ENCODE data around the gene NTMT1. TPM values are rescaled to one million over a fixed set of nuclear protein-coding genes. Genes with fewer than 3 reads are reported as not detected.
"Not testable (repeated sequence)": the region's sequence is repeated elsewhere in the genome, so short reads cannot be mapped to it uniquely, and the experiment has no call there.

NTMT1 gene
- total RNA-seq, 2 experiments from 2014 or later = 50.7 to 52.5 TPM

DNA sequence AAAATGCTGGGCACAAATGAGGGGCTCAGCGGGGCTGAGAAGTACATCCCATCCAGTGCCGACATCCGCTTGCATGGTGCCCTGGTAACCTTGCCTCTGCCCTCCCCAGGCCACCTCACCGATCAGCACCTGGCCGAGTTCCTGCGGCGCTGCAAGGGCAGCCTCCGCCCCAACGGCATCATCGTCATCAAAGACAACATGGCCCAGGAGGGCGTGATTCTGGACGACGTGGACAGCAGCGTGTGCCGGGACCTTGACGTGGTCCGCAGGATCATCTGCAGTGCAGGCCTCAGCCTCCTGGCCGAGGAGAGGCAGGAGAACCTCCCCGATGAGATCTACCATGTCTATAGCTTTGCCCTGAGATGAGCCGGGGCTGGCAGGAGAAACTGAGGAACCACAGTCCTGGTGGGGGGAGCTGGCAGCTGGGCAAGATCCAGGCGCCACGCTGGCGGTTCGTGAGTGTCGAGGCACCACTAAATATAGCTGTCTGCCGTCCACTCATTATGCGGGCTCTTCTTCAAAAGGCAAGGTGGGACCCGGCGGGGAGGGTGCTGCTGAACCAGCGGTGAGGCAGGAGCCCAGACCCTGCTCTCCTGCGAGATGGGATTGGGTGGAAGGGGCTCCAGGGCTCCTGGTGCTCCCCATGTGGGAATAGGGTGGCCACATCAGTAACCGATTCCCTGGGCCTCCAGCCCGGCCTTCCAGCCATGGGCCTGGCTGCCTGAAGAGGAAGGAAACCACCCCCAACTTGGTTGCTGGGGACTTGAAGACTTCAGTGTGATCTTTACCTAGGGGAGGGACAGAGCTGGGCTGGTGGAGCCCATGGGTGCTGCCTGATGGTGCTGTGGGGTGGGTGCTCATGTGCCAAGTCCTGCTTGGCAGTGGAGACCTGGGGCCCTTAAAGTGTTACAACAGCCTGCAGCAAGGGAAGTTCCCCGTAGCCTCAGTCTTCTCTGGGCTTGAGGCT is 9.4 kb downstream of the NTMT1 start:
- Mint-ChIP-seq H3K36me3 (ENCODE audit: low read depth) (peaks cover 75% of the 10 kb centered on the region), H3K27me3 (no peaks in the 10 kb centered on the region), H3K9me3 (no peaks in the 10 kb centered on the region), H3K4me3 (no peak overlapping the region), H3K27ac (peak overlapping the region; percentile 20), H3K4me1 (ENCODE audit: low read depth) (peaks cover 18% of the 10 kb centered on the region)
- no peak overlapping the region for H3K4me3 ChIP-seq (ENCODE audit: low read length)
- peaks cover 84% of the 10 kb centered on the region for H3K36me3 ChIP-seq (ENCODE audit: insufficient read depth, low read length)
- DNase-seq (no peak), ATAC-seq (ENCODE audit: poor library complexity) (no peak)
- CTCF ChIA-PET = no interaction called here
- no peak for TF ChIP-seq CTCF (IDR thresholded peaks at IDR 0.05)
- H3K4me1 ChIP-seq (ENCODE audit: insufficient read depth, low read length) = peaks cover 37% of the 10 kb centered on the region
- no peaks in the 10 kb centered on the region for H3K9me3 ChIP-seq (ENCODE audit: control insufficient read depth in 1 of 2, insufficient read depth in 1 of 2, low read length in 2 of 2)
- H3K27me3 ChIP-seq (ENCODE audit: control insufficient read depth in 1 of 2, insufficient read depth in 2 of 2, low read length in 2 of 2) = no peaks in the 10 kb centered on the region
- H3K27ac ChIP-seq (ENCODE audit: low read depth in 1 of 2, low read length in 2 of 2) = no peak overlapping the region
- intact Hi-C loops (cut with DNase I, micrococcal nuclease) = no loop called here
- POLR2A ChIA-PET = interaction anchor here (1.0 kb wide), 1 partner anchor 11 kb away, joined by 3 read pairs; no protein-coding TSS in a partner anchor

DNA sequence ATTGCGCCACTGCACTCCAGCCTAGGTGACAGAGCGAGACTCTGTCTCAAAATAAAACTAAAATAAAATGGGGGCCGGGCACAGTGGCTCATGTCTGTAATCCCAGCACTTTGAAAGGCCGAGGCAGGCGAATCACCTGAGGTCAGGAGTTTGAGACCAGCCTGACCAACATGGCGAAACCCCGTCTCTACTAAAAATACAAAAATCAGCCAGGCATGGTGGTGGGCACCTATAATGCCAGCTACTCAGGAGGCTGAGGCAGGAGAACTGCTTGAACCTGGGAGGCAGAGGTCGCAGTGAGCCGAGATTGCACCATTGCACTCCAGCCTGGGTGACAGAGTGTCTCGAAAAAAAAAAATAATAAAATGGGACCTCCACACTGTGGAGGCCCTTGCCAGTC is 10.4 kb downstream of the NTMT1 start:
- H3K27me3 ChIP-seq (ENCODE audit: control insufficient read depth in 1 of 2, insufficient read depth in 2 of 2, low read length in 2 of 2); H3K4me3 Mint-ChIP-seq; H3K27ac ChIP-seq (ENCODE audit: low read depth in 1 of 2, low read length in 2 of 2); intact Hi-C loops (cut with DNase I, micrococcal nuclease); H3K4me3 ChIP-seq (ENCODE audit: low read length); DNase-seq; H3K27me3 Mint-ChIP-seq; H3K27ac Mint-ChIP-seq; H3K9me3 Mint-ChIP-seq; ATAC-seq (ENCODE audit: poor library complexity); H3K9me3 ChIP-seq (ENCODE audit: control insufficient read depth in 1 of 2, insufficient read depth in 1 of 2, low read length in 2 of 2); CTCF ChIA-PET: not testable (repeated sequence)
- H3K4me1 Mint-ChIP-seq (ENCODE audit: low read depth) = peaks cover 14% of the 10 kb centered on the region
- peaks cover 77% of the 10 kb centered on the region for H3K36me3 ChIP-seq (ENCODE audit: insufficient read depth, low read length)
- POLR2A ChIA-PET = interaction anchor here (1.0 to 6.5 kb wide), 2 partner anchors 11 to 12 kb away, joined by 3 to 40 read pairs; partner anchors contain the start of gene NTMT1
- peaks cover 70% of the 10 kb centered on the region for H3K36me3 Mint-ChIP-seq (ENCODE audit: low read depth)
- H3K4me1 ChIP-seq (ENCODE audit: insufficient read depth, low read length) = peaks cover 37% of the 10 kb centered on the region

GRCh38 chr9:129637102-129637501 is 11.1 kb downstream of the NTMT1 start:
- Mint-ChIP-seq H3K4me3 (no peak overlapping the region), H3K27ac (no peak overlapping the region), H3K36me3 (ENCODE audit: low read depth) (peaks cover 63% of the 10 kb centered on the region), H3K9me3 (no peaks in the 10 kb centered on the region), H3K27me3 (no peaks in the 10 kb centered on the region), H3K4me1 (ENCODE audit: low read depth) (peaks cover 11% of the 10 kb centered on the region)
- Histone ChIP-seq H3K27ac (ENCODE audit: low read depth in 1 of 2, low read length in 2 of 2) (no peak overlapping the region), H3K36me3 (ENCODE audit: insufficient read depth, low read length) (peaks cover 72% of the 10 kb centered on the region), H3K4me1 (ENCODE audit: insufficient read depth, low read length) (peaks cover 37% of the 10 kb centered on the region), H3K27me3 (ENCODE audit: control insufficient read depth in 1 of 2, insufficient read depth in 2 of 2, low read length in 2 of 2) (no peaks in the 10 kb centered on the region), H3K4me3 (ENCODE audit: low read length) (no peak overlapping the region), H3K9me3 (ENCODE audit: control insufficient read depth in 1 of 2, insufficient read depth in 1 of 2, low read length in 2 of 2) (no peaks in the 10 kb centered on the region)
- DNase-seq (no peak), ATAC-seq (ENCODE audit: poor library complexity) (no peak)
- intact Hi-C loops (cut with DNase I, micrococcal nuclease) = no loop called here
- TF ChIP-seq CTCF (IDR thresholded peaks at IDR 0.05) = no peak
- CTCF ChIA-PET = no interaction called here
- POLR2A ChIA-PET = interaction anchor here (6.5 kb wide), 1 partner anchor 11 kb away, joined by 40 read pairs; the partner anchor contains the start of gene NTMT1

Data from CD4-positive, alpha-beta T cell (primary cell).